K562 (cell line): Measurements from ENCODE around the gene SLC13A3. TPM values are rescaled to one million over a fixed set of nuclear protein-coding genes. Genes with fewer than 3 reads are reported as not detected.
A peak's percentile ranks its signal among the peaks of the same experiment; 100 is the strongest.

ENCODE experiments used
- ATAC-seq: fragments of 200-7000 bp; cut with Tn5 transposase; 3 replicates; pipeline ENCODE4 v1.9.1; 2020; ENCODE audit warnings: moderate library complexity
- BruUV-seq: library from RNA; stranded (reverse); fragments of 400-500 nt; replicated peaks from 2 replicates; lab custom pipeline; 2021; lab: Mats Ljungman, UMichigan
- CTCF ChIA-PET: fragments of 300-600 bp; formaldehyde crosslinking; extraction: SDS; loops from one replicate; lab custom pipeline; 2021; ENCODE audit warnings: low intra/inter-chr PET ratio; lab: Yijun Ruan, JAX
- POLR2A ChIA-PET: fragments of 300-600, 350-650 bp; sonication (Branson Sonifier 250); formaldehyde crosslinking; extraction: SDS; loops from one replicate; lab custom pipeline; 2021; ENCODE audit warnings: antibody characterized with exemption, inconsistent platforms; lab: Yijun Ruan, JAX
- DNase-seq, 4 experiments: peaks; one replicate each; pipeline versions ENCODE4 v3.0.0 to v3.0.0-alpha.2; 2011 to 2018; ENCODE audit warnings: low spot score in 3 of 4, mixed read lengths in 3 of 4; ENCODE audit errors: extremely low read depth in 1 of 4
- FAIRE-seq: peaks from 2 replicates; lab custom pipeline; 2011; peaks lifted over from hg19 to GRCh38; lab: Jason Lieb, UNC
- H2AFZ ChIP-seq: 2 replicates; pipeline ENCODE4 v1.6.0; 2011; ENCODE audit warnings: low read depth, low read length, control low read depth, inconsistent platforms
- H3K27ac ChIP-seq: fragments of 200-600 bp; 3 replicates; pipeline ENCODE4 v1.8.0; 2011; ENCODE audit warnings: low read depth, mild to moderate bottlenecking, control low read depth, inconsistent platforms, low read length, moderate library complexity, mixed read lengths; ENCODE audit errors: extremely low read depth
- H3K27me3 ChIP-seq, 2 experiments: fragments of 300-600 bp in 1 of 2; 2 replicates in 1 of 2; 3 replicates in 1 of 2; pipeline versions ENCODE4 v1.6.0 to v1.8.0; 2011; ENCODE audit warnings: inconsistent platforms in 2 of 2, low read length in 2 of 2, mild to moderate bottlenecking in 1 of 2, mixed read lengths in 1 of 2, moderate library complexity in 1 of 2; ENCODE audit not compliant: control insufficient read depth in 2 of 2, insufficient read depth in 2 of 2
- H3K36me3 ChIP-seq: fragments of 300-600 bp; 3 replicates; pipeline ENCODE4 v1.8.0; 2011; ENCODE audit warnings: mild to moderate bottlenecking, low read length, inconsistent platforms; ENCODE audit not compliant: control insufficient read depth, insufficient read depth
- H3K4me1 ChIP-seq, 2 experiments: fragments of 200-600 bp in 1 of 2; replicated peaks in 1 of 2; 2 replicates in 1 of 2; 3 replicates in 1 of 2; pipeline versions ENCODE4 v1.5.1 to v1.8.0; 2011; ENCODE audit warnings: inconsistent platforms in 2 of 2, low read length in 2 of 2, mild to moderate bottlenecking in 1 of 2, mixed read lengths in 1 of 2, moderate library complexity in 1 of 2; ENCODE audit not compliant: control insufficient read depth in 2 of 2, insufficient read depth in 2 of 2
- H3K4me2 ChIP-seq: 2 replicates; pipeline ENCODE4 v1.6.1; 2011; ENCODE audit warnings: low read length, control low read depth, inconsistent platforms, mixed read lengths; ENCODE audit not compliant: insufficient read depth
- H3K4me3 ChIP-seq: fragments of 200-600 bp; sonication (generic), shearing (Covaris generic); 2 replicates; pipeline ENCODE4 v1.5.1; 2016; ENCODE audit warnings: control low read depth, inconsistent platforms
- H3K79me2 ChIP-seq: fragments of 200-600 bp; 3 replicates; pipeline ENCODE4 v1.8.0; 2011; ENCODE audit warnings: low read length, inconsistent platforms; ENCODE audit not compliant: control insufficient read depth, insufficient read depth
- H3K9ac ChIP-seq, 2 experiments: 2 replicates each; pipeline versions ENCODE4 v1.6.0 to v1.6.1; 2011; ENCODE audit warnings: low read depth in 2 of 2, low read length in 2 of 2, control low read depth in 1 of 2, inconsistent platforms in 1 of 2, mild to moderate bottlenecking in 1 of 2, mixed read lengths in 1 of 2; ENCODE audit not compliant: insufficient read depth in 1 of 2
- H3K9me1 ChIP-seq: one replicate; pipeline ENCODE4 v1.6.0; 2011; ENCODE audit warnings: inconsistent platforms, mild to moderate bottlenecking, low read length, moderate library complexity; ENCODE audit not compliant: control insufficient read depth, insufficient read depth
- H3K9me3 ChIP-seq: replicated peaks from 2 replicates; pipeline ENCODE4 v1.5.1; 2011; ENCODE audit warnings: low read depth, low read length, inconsistent platforms; ENCODE audit not compliant: control insufficient read depth, insufficient read depth
- H4K20me1 ChIP-seq: replicated peaks from 2 replicates; pipeline ENCODE4 v1.6.1; 2011; ENCODE audit warnings: low read length, inconsistent platforms, mixed read lengths; ENCODE audit not compliant: control insufficient read depth, insufficient read depth
- BRD4 ChIP-seq: fragments of 200-600 bp; sonication (generic); IDR thresholded peaks from 2 replicates; pipeline ENCODE4 v1.6.1; 2017; ENCODE audit warnings: inconsistent platforms
- CHD7 ChIP-seq: fragments of 200-600 bp; sonication (generic); IDR thresholded peaks from one replicate; pipeline ENCODE4 v1.6.1; 2012; ENCODE audit warnings: mild to moderate bottlenecking, low read depth, low read length, inconsistent platforms
- E4F1 ChIP-seq: fragments of 250-450 bp; sonication (Bioruptor Pico); IDR thresholded peaks from 2 replicates; pipeline ENCODE4 v1.5.0; 2021; ENCODE audit warnings: mild to moderate bottlenecking, borderline replicate concordance
- MCM3 ChIP-seq: fragments of 450-650 bp; IDR thresholded peaks from 2 replicates; pipeline ENCODE4 v1.6.1; 2016
- MNT ChIP-seq, 2 experiments: fragments of 450-650 bp; conservative IDR thresholded peaks; 2 replicates each; pipeline ENCODE4 v1.6.1; 2017; ENCODE audit warnings: mild to moderate bottlenecking in 2 of 2, moderate library complexity in 2 of 2
- MTA2 ChIP-seq: fragments of 450-650 bp; IDR thresholded peaks from 2 replicates; pipeline ENCODE4 v1.6.1; 2016; ENCODE audit warnings: low read depth
- XRCC4 ChIP-seq: IDR thresholded peaks from one replicate; pipeline ENCODE4 v1.6.1; 2011; ENCODE audit not compliant: insufficient read depth, insufficient read length; ENCODE audit errors: extremely low read depth
- WGBS: fragments of 100-300 bp; shearing (Covaris generic); methylation state at CpG from one replicate; pipeline ENCODE4 v1.1.6; 2016; ENCODE audit warnings: low coverage, mixed read lengths; ENCODE audit not compliant: insufficient coverage; ENCODE audit errors: missing lambda C conversion rate; 5-methylcytosine and 5-hydroxymethylcytosine counted together
- in situ Hi-C: fragments of 300-500 bp; cut with MboI; formaldehyde crosslinking; loops from 4 replicates; pipeline ENCODE4 v1.15.0; 2018; ENCODE audit warnings: inconsistent platforms, mixed read lengths
- intact Hi-C: fragments of 100-400 bp; cut with micrococcal nuclease; formaldehyde crosslinking; loops from 2 replicates; pipeline ENCODE4 v1.14.2; 2022
- polyA plus RNA-seq, 8 experiments: library from polyadenylated mRNA; depleted of rRNA in 4 of 8; stranded (reverse) in 5 of 8; unstranded in 3 of 8; fragments of >200 nt; fragmentation: Nextera tagmentation in 2 of 8; fragmentation: Illumina TruSeq in 1 of 8; extraction: Ambion mirVana in 2 of 8; extraction: Trizol in 1 of 8; gene quantifications; 2 replicates each; pipeline versions ENCODE4 v1.2.1 to v1.2.3, GENCODE V29; 2011 to 2014; ENCODE audit warnings: inconsistent platforms in 1 of 8, missing spikeins in 1 of 8
- total RNA-seq, 7 experiments: library from RNA; depleted of rRNA in 6 of 7; stranded (reverse); fragments of >200 nt in 6 of 7; fragmentation: Illumina TruSeq in 2 of 7; extraction: Trizol in 2 of 7; gene quantifications; 2 replicates each; pipeline versions ENCODE4 v1.2.1 to v1.2.3, GENCODE V29; 2011 to 2021; ENCODE audit warnings: low replicate concordance in 1 of 7

The SLC13A3 gene
- total and polyA plus RNA-seq, 9 of the 15 experiments (the other 6 are each of a cell fraction or from before 2014, with no cell fraction given): 5.5 to 16.4 (median 8.5) TPM

- 77% methylated on average over 6 of the region's 6 CpGs for WGBS
- ChIA-PET CTCF (no interaction called here), POLR2A (interaction anchor here (0.6 to 1.2 kb wide), 3 partner anchors 36 to 52 kb away, joined by 3 to 6 read pairs (median 3); no protein-coding TSS in a partner anchor)
- H2AFZ ChIP-seq: no peak overlapping the region
- no peak overlapping the region for H3K27ac ChIP-seq
- H3K4me1 ChIP-seq: peaks cover 6 to 9% of the 10 kb centered on the region in 2 experiments; a peak in 3 of 5 replicates
- H3K36me3 ChIP-seq: no peaks in the 10 kb centered on the region
- intact Hi-C loops (loop anchor here (10.0 kb wide), 1 partner anchor 75 kb away; no protein-coding TSS in a partner anchor), in situ Hi-C loops (no loop called here)
- ATAC-seq: no peak
- H3K9me1 ChIP-seq: no peaks in the 10 kb centered on the region
- no peak for DNase-seq
- H3K4me2 ChIP-seq: no peak overlapping the region
- H3K27me3 ChIP-seq: no peaks in the 10 kb centered on the region
- H3K9me3 ChIP-seq: no peaks in the 10 kb centered on the region
- 0 out of 4 replicates have a peak overlapping the region, but pooled peaks of 1 of the 2 experiments have one; percentile 17 for H3K9ac ChIP-seq
- no peaks in the 10 kb centered on the region for H4K20me1 ChIP-seq
- no TSS peak for BruUV-seq
- no peaks in the 10 kb centered on the region for H3K79me2 ChIP-seq
- H3K4me3 ChIP-seq: no peak overlapping the region
- no peak for FAIRE-seq
- TF ChIP-seq CHD7 (no peak), MCM3 (no peak), E4F1 (no peak), MNT (conservative IDR thresholded peaks at IDR 0.05) (no peak), BRD4 (no peak), MTA2 (no peak), XRCC4 (no peak)
Observed at GRCh38 chr20:46640044-46640443, 11.2 kb downstream of the SLC13A3 start.
